ENCODE measurements around the gene IGFALS. TPM values are rescaled to one million over a fixed set of nuclear protein-coding genes. Genes with fewer than 3 reads are reported as not detected.

IGFALS gene
- total RNA-seq, 1 experiment from 2014 or later = not detected

DNA sequence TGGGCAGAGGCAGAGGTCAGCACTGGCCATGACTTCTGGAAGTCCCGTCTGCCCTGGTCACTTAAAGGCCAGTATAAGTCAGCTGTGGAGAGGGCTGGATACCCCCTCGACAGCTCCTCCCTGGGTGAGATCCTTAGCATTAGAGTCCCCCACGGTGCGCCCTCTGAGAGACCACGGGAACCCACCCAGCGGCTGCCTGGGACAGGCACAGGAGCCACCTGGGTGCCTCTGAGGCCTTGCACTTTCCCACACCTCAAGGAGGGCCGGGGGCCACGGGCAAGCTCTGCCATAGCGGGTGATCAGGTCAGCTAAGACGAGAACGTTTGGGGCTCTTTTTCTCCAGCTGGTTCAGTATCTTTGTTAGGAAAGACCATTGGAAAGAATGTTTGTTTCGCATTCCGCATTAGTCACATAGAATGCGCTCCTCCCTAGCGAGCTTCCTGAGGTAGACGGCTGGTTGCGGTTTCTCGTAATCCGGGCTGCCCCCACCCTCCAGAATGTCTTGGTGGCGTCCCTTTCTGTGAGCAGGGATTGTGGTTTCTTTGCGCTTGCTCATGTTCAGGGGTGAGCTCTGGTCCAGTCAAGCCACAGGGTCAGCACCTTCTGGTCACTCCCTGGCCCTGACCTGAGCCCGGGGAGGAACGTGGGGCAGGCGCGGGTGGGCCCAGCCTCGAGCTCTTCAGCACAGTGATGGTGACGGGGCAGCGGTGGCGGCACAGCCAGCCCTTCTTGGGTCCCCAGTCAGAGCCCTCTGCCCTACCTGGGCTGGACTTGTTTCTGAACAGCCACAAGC, 47.4 kb downstream of the IGFALS start:
- POLR2A ChIA-PET (ENCODE audit: unreplicated experiment) = interaction anchor here (0.6 to 1.6 kb wide), 11 partner anchors 24 to 405 kb away, joined by 3 to 18 read pairs (median 3); partner anchors contain the start of genes NUBP2, RPS2 and SPSB3
- peak overlapping the region; percentile 88 for H3K4me2 ChIP-seq

DNA sequence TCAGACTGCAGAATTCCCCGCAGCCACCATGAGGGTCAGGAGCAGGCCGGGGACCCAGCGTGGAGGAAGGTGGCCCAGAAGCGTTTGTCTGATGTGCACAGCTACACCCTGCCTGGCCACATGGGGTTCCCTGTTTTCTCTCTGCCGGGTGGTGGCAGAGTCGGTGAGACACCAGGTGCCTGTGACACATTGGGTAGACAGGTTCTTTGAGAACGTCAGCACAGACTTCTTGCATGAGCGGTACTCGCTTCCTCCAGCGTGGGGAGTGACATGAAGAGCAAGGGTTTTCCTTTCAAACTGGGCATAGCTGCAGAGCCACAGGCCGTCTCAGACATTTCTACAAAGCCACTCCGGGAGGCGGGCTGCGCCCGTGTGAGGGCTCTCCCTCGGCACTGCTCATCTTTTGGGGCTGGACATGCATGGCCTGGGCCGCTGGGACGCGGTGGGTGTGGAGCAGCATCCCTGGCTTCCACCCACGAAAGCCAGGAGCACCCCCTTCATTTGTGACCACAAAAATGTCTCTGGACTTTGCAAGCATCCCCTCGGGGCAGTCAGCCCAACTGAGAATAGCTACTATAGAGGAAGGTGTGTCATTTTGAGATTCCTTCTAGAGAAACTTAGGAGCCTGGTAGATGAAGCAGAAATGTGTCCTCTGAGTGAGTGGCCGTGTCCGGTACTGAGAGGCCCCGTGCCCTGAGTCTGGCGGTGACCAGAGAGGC, 48.2 kb downstream of the IGFALS start:
- no peak; the same call in 1 of the 2 replicates for TF ChIP-seq CTCF (conservative IDR thresholded peaks at IDR 0.05)
- TF ChIP-seq EZH2 (IDR thresholded peaks at IDR 0.05; ENCODE audit: low read depth) = no peak
- H4K20me1 ChIP-seq (ENCODE audit: insufficient read depth) = no peaks in the 10 kb centered on the region
- 0 out of 2 replicates have a peak, but pooled peaks cover 5% of the 10 kb centered on the region for H3K79me2 ChIP-seq (ENCODE audit: low read depth)
- H3K4me1 ChIP-seq (replicated peaks; ENCODE audit: insufficient read depth) = peaks cover 49% of the 10 kb centered on the region
- peak overlapping the region; percentile 49; the same call in 1 of the 2 replicates for H3K4me3 ChIP-seq
- no TSS peak for BruUV-seq (replicated peaks)
- no peak overlapping the region for H2AFZ ChIP-seq
- ChIA-PET CTCF (interaction anchor here (0.6 to 1.7 kb wide), 4 partner anchors 40 to 1297 kb away, joined by 3 to 6 read pairs (median 4); partner anchors contain the start of gene JPT2), POLR2A (ENCODE audit: unreplicated experiment) (interaction anchor here (0.6 to 1.6 kb wide), 8 partner anchors 25 to 406 kb away, joined by 3 to 18 read pairs (median 6); partner anchors contain the start of genes NUBP2 and SPSB3)
- peak; percentile 91 to 94 for DNase-seq
- no peaks in the 10 kb centered on the region for H3K9me2 ChIP-seq (ENCODE audit: insufficient read depth)
- no peaks in the 10 kb centered on the region for H3K27me3 ChIP-seq (ENCODE audit: insufficient read depth, low read depth)
- H3K36me3 ChIP-seq (ENCODE audit: low read depth) = no peaks in the 10 kb centered on the region; the same call in 1 of the 2 replicates
- no peaks in the 10 kb centered on the region for H3K9me3 ChIP-seq (ENCODE audit: insufficient read depth, low read depth)
- peaks cover 37% of the 10 kb centered on the region for H3F3A ChIP-seq (ENCODE audit: insufficient read depth, low read depth)
- intact Hi-C loops (cut with micrococcal nuclease; ENCODE audit: unreplicated experiment) = loop anchor here (1.0 kb wide), 2 partner anchors 28 to 56 kb away; partner anchors contain the start of gene MRPS34
- H3K4me2 ChIP-seq = peak overlapping the region; percentile 88
- H3K27ac ChIP-seq = peak overlapping the region; percentile 100

More for the DNA sequence above, 47.4 kb downstream of the IGFALS start:
- H3K79me2 ChIP-seq (ENCODE audit: low read depth) = 0 out of 2 replicates have a peak, but pooled peaks cover 3% of the 10 kb centered on the region
- H3F3A ChIP-seq (ENCODE audit: insufficient read depth, low read depth) = peaks cover 36% of the 10 kb centered on the region
- CTCF ChIA-PET = interaction anchor here (0.5 to 1.7 kb wide), 4 partner anchors 27 to 68 kb away, joined by 3 to 6 read pairs (median 6); partner anchors contain the start of genes EME2, JPT2 and MRPS34
- peak; percentile 95 to 97 for DNase-seq
- H4K20me1 ChIP-seq (ENCODE audit: insufficient read depth) = no peaks in the 10 kb centered on the region
- no peaks in the 10 kb centered on the region for H3K9me2 ChIP-seq (ENCODE audit: insufficient read depth)
- H3K27me3 ChIP-seq (ENCODE audit: insufficient read depth, low read depth) = no peaks in the 10 kb centered on the region
- TSS peak; percentile 58 for BruUV-seq (replicated peaks)
- intact Hi-C loops (cut with micrococcal nuclease; ENCODE audit: unreplicated experiment) = loop anchor here (1.0 to 2.0 kb wide), 4 partner anchors 27 to 67 kb away; partner anchors contain the start of genes JPT2 and MRPS34
- H3K4me3 ChIP-seq = peak overlapping the region; percentile 49; the same call in 1 of the 2 replicates
- peaks cover 49% of the 10 kb centered on the region for H3K4me1 ChIP-seq (replicated peaks; ENCODE audit: insufficient read depth)
- TF ChIP-seq EZH2 (IDR thresholded peaks at IDR 0.05; ENCODE audit: low read depth) = no peak
- no peak for TF ChIP-seq CTCF (conservative IDR thresholded peaks at IDR 0.05)
- 0 out of 2 replicates have a peak overlapping the region, but pooled peaks have one; percentile 49 for H2AFZ ChIP-seq
- no peaks in the 10 kb centered on the region; the same call in 1 of the 2 replicates for H3K36me3 ChIP-seq (ENCODE audit: low read depth)
- H3K9me3 ChIP-seq (ENCODE audit: insufficient read depth, low read depth) = no peaks in the 10 kb centered on the region
- H3K27ac ChIP-seq = peak overlapping the region; percentile 100
